ENCODE results near the gene TLCD2. TPM values are rescaled to one million over a fixed set of nuclear protein-coding genes. Genes with fewer than 3 reads are reported as not detected.
A peak's percentile ranks its signal among the peaks of the same experiment; 100 is the strongest.
"Not testable (repeated sequence)": the region's sequence is repeated elsewhere in the genome, so short reads cannot be mapped to it uniquely, and the experiment has no call there.

TLCD2 gene
- total RNA-seq, 6 experiments from 2014 or later: 2.7 to 3.8 (median 3.2) TPM

DNA sequence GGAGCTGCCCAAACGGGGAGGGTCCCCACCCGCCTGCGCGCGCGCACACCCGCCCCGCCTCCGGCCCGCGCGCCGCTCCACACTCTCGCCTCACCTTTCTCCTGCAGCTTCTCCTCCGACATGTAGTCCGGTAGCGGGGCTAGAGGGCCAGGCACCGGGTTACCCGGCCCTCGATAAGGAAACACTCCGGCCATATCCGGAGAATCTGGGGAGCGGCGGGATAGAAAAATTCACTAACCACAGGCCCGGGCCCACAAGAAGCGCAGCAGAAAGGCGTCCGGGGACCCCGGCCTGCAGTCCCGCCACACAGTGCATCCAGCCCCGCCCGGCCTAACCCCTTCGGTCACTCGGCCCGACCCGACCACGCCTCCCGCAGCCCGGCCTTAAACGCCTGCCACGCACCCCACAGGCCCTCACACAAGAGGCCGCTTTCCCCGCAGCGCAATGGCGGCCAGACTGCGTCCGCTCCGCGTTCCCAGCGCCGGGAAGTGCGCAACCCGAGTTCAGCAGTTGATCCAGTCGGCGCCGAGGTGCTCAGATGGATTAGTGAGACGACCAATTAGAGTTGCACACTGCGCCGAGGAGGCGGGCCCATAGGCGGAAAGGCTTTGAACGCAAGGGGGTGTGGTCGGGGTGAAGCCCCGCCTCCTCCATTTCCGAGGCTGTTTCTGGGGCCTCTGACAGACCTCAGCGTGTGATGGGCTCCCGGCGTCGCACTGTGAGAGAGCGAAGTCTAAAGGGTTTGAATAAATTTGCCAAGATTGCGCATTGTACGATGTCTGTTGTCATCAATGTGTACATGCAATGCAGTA, 25.6 kb downstream of the TLCD2 start, which contains the start of gene PRPF8:
TSS of gene PRPF8 (minus strand) at position 490 of the 812 bp plus-strand sequence. CDS start at position 194, 296 bp downstream.
- TF ChIP-seq, protein P1, sequence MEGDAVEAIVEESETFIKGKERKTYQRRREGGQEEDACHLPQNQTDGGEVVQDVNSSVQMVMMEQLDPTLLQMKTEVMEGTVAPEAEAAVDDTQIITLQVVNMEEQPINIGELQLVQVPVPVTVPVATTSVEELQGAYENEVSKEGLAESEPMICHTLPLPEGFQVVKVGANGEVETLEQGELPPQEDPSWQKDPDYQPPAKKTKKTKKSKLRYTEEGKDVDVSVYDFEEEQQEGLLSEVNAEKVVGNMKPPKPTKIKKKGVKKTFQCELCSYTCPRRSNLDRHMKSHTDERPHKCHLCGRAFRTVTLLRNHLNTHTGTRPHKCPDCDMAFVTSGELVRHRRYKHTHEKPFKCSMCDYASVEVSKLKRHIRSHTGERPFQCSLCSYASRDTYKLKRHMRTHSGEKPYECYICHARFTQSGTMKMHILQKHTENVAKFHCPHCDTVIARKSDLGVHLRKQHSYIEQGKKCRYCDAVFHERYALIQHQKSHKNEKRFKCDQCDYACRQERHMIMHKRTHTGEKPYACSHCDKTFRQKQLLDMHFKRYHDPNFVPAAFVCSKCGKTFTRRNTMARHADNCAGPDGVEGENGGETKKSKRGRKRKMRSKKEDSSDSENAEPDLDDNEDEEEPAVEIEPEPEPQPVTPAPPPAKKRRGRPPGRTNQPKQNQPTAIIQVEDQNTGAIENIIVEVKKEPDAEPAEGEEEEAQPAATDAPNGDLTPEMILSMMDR (IDR thresholded peaks at IDR 0.05): no peak; the same call in 1 of the 2 replicates
- DNase-seq: peak; percentile 97
- Mint-ChIP-seq H3K4me3 (peak within 1 kb of the TSS; percentile 99), H3K36me3 (ENCODE audit: low read depth) (peaks cover 41% of the 10 kb centered on the region), H3K9me3 (no peaks in the 10 kb centered on the region), H3K27me3 (ENCODE audit: insufficient read depth) (peaks cover 3% of the 10 kb centered on the region), H3K27ac (peak within 1 kb of the TSS; percentile 98), H3K4me1 (ENCODE audit: low read depth) (peaks cover 27% of the 10 kb centered on the region)

DNA sequence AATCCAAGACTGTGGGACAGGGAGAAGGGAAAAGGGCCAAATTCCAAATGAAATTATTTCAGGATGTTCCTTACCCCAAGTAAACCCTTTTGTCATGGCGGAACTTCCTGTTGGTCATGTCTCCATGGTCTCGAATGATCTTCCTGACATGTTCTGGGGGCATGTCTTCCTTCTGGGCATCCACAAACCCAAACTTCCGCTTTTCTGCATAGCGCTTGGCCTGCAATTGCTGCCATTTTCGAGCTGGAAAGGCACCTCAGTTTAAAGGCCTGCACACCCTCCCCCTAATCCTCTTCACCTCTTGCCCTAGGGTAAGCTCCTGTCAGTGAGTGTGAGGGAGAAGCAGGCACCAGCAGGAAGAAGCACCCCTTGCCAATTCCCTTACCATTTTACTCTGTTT, 26.7 kb downstream of the TLCD2 start:
- H3K27me3 Mint-ChIP-seq (ENCODE audit: insufficient read depth): peaks cover 3% of the 10 kb centered on the region
- H3K4me1 Mint-ChIP-seq (ENCODE audit: low read depth): peaks cover 27% of the 10 kb centered on the region
- peak overlapping the region; percentile 99 for H3K4me3 Mint-ChIP-seq
- TF ChIP-seq, protein P1 (IDR thresholded peaks at IDR 0.05): no peak
- H3K9me3 Mint-ChIP-seq: no peaks in the 10 kb centered on the region
- peaks cover 50% of the 10 kb centered on the region for H3K36me3 Mint-ChIP-seq (ENCODE audit: low read depth)
- no peak for DNase-seq
- H3K27ac Mint-ChIP-seq: peak overlapping the region; percentile 98

DNA sequence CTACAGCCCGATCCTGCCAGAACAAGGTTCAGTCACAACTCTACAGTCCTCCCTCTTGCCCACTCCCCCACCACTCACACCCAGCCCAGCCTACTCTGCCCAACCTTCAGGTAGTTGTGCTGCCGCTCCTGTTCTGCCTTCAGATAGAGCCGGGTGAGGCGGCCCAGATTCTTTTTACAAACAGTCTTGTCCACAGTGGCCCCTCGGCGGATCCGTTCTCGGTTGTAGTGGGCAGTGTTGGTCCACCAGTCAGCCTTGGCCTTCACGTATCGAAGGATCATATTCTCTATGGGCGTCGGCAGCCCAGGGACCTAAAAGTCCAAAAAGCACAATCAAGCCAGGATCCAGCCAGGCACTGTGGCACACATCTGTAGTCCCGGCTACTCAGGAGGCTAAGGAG, 33.8 kb downstream of the TLCD2 start:
- H3K36me3 Mint-ChIP-seq (ENCODE audit: low read depth): peaks cover 62% of the 10 kb centered on the region
- no peak overlapping the region for H3K4me3 Mint-ChIP-seq

DNA sequence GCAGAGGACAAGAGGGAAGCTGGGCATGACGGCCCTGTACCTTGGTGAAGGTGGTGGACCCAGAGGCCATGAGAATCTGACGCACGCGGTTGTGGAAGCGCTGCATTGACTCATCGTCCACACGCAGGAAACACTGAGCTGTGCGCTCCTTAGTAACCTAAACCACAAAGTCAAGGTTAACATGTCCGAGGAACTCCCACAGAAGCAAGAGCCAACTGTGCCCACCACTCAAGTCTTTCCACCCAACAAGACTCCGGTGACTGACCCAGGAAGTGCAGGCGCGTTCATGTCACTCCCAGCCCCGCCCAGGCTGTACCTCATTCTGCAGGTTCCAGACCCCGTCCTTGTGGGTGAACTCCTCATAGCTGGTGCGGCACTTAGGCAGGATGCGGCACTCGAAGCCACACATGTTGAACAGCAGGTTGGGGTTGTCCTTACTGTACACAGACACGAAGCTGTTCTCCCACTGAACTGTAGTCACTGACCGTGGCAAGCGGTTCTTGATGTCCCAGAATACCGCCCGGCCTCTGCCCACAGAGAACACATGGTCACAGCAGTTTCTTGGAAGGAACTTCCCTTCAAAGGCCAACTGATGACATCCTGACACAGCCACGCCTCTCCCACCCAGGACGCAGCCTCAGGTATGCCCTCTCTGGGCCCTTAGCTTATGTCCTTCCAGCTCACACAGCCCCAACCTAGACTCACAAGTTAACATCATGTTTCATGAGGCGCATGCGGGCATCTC, 37.0 kb downstream of the TLCD2 start:
- Mint-ChIP-seq H3K36me3 (ENCODE audit: low read depth) (peaks cover 55% of the 10 kb centered on the region), H3K9me3 (no peaks in the 10 kb centered on the region), H3K4me3 (no peak overlapping the region), H3K27ac (no peak overlapping the region), H3K4me1 (ENCODE audit: low read depth) (peaks cover 30% of the 10 kb centered on the region), H3K27me3 (ENCODE audit: insufficient read depth) (peaks cover 2% of the 10 kb centered on the region)
- DNase-seq: no peak
- TF ChIP-seq, protein P1 (IDR thresholded peaks at IDR 0.05): no peak

More for the DNA sequence above, 33.8 kb downstream of the TLCD2 start:
- TF ChIP-seq, protein P1 (IDR thresholded peaks at IDR 0.05): no peak
- DNase-seq: no peak
- Mint-ChIP-seq H3K27me3 (ENCODE audit: insufficient read depth) (peaks cover 2% of the 10 kb centered on the region), H3K9me3 (no peaks in the 10 kb centered on the region), H3K27ac (no peak overlapping the region), H3K4me1 (ENCODE audit: low read depth) (no peaks in the 10 kb centered on the region)

DNA sequence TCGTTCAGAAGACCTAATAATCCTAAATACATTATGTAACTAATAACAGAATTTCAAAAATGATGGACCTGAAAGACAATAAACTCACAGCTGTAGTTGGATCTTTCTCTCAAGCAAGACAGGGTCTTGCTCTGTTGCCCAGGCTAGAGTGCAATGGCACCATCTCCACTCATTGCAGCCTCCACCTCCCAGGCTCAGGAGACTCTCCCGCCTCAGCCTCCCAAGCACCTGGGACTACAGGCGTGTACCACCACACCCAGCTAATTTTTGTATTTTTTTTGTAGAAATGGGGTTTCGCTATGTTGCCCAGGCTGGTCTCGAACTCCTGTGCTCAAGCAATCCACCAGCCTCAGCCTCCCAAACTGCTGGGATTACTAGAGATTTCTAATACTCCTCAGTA, 46.2 kb downstream of the TLCD2 start:
- not testable (repeated sequence) for H3K9me3 Mint-ChIP-seq; DNase-seq; H3K27ac Mint-ChIP-seq; H3K4me3 Mint-ChIP-seq; H3K27me3 Mint-ChIP-seq (ENCODE audit: insufficient read depth)
- Mint-ChIP-seq H3K36me3 (ENCODE audit: low read depth) (peaks cover 47% of the 10 kb centered on the region), H3K4me1 (ENCODE audit: low read depth) (peaks cover 20% of the 10 kb centered on the region)

DNA sequence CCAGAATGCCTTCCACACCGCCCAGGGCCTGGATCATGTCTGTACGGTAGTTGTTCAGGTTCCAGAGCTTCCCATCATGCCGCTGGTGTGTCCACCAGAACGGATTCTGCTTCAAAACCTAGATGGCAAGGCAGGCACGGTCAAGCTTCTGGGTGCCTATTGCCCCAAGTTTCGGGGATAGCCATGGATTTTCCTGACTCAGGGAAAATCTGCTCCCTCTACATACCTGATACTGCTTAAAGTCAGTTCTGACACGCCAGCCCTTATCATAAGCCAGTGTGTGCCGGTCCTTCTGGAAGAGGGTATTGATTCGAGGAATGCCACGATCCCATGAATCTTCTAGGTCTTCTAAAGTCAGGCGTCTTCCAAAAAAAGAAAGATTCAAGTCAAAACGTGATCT, 49.1 kb downstream of the TLCD2 start:
- TF ChIP-seq, protein P1 (IDR thresholded peaks at IDR 0.05): no peak
- Mint-ChIP-seq H3K4me1 (ENCODE audit: low read depth) (no peaks in the 10 kb centered on the region), H3K27me3 (ENCODE audit: insufficient read depth) (peaks cover 2% of the 10 kb centered on the region), H3K27ac (no peak overlapping the region), H3K36me3 (ENCODE audit: low read depth) (peaks cover 54% of the 10 kb centered on the region), H3K4me3 (no peak overlapping the region), H3K9me3 (no peaks in the 10 kb centered on the region)
- DNase-seq: no peak

Measured in HFFc6 (cell line).